ENCODE results near the gene PSMA5. TPM values are rescaled to one million over a fixed set of nuclear protein-coding genes. Genes with fewer than 3 reads are reported as not detected.

PSMA5 gene
- total and polyA plus RNA-seq, 2 of the 4 experiments (the other 2 are of a cell fraction): 75.5 to 107 TPM

- H4K5ac ChIP-seq (ENCODE audit: low read depth, low read length): no peak overlapping the region; the same call in 1 of the 2 replicates
- dilution Hi-C loops (cut with HindIII; ENCODE audit: low sequenced_read_pairs, unreplicated experiment) (no loop called here), intact Hi-C loops (cut with micrococcal nuclease) (no loop called here), in situ Hi-C loops (cut with MboI; ENCODE audit: low sequenced_read_pairs) (no loop called here)
- H3K4me2 ChIP-seq (ENCODE audit: low read depth, low read length): peak overlapping the region; percentile 63
- H2AFZ ChIP-seq (replicated peaks; ENCODE audit: low read length, poor library complexity): no peak overlapping the region
- peaks cover 11 to 69% of the 10 kb centered on the region in 2 experiments for H3K79me1 ChIP-seq (ENCODE audit: low read depth in 1 of 2, low read length in 2 of 2)
- peaks cover 21% of the 10 kb centered on the region for H3K4me1 ChIP-seq (ENCODE audit: control insufficient read depth, insufficient read depth, low read length)
- H3K9me1 ChIP-seq (ENCODE audit: insufficient read depth, low read length): peaks cover 15% of the 10 kb centered on the region
- no peak overlapping the region for H2AK9ac ChIP-seq (replicated peaks; ENCODE audit: low read depth, low read length, poor library complexity)
- DNase-seq: peak; percentile 61
- peak overlapping the region; percentile 76; the same call in 1 of the 2 replicates for H3K23ac ChIP-seq (ENCODE audit: low read depth, low read length)
- peak overlapping the region; percentile 46; the same call in 2 of the 3 replicates for H2BK15ac ChIP-seq (ENCODE audit: low read depth, low read length)
- H3K18ac ChIP-seq (ENCODE audit: low read depth, low read length): peak overlapping the region; percentile 79; the same call in 1 of the 2 replicates
- peak overlapping the region; percentile 59 for H3K56ac ChIP-seq (ENCODE audit: extremely low read depth, insufficient read depth, low read length)
- peak overlapping the region; percentile 80 for H3K14ac ChIP-seq (replicated peaks; ENCODE audit: low read depth, low read length)
- H3K36me3 ChIP-seq (ENCODE audit: control insufficient read depth, insufficient read depth, low read length): no peaks in the 10 kb centered on the region
- H3K9ac ChIP-seq (ENCODE audit: low read depth, low read length): peak overlapping the region; percentile 24; the same call in 1 of the 2 replicates
- ChIA-PET CTCF (interaction anchor here (0.9 to 1.3 kb wide), 3 partner anchors 12 to 19 kb away, joined by 3 to 4 read pairs (median 3); no protein-coding TSS in a partner anchor), POLR2A (ENCODE audit: unreplicated experiment) (no interaction called here)
- H3K9me3 ChIP-seq (ENCODE audit: control insufficient read depth, insufficient read depth, low read length): no peaks in the 10 kb centered on the region
- peak; percentile 3; the same call in 1 of the 2 replicates for ATAC-seq (ENCODE audit: low read depth)
- BruUV-seq (replicated peaks): no TSS peak
- H3K27ac ChIP-seq (ENCODE audit: insufficient read depth, low read length): peak overlapping the region; percentile 63; the same call in 1 of the 2 replicates
- peak overlapping the region; percentile 82 for H2BK5ac ChIP-seq (ENCODE audit: low read depth, low read length, poor library complexity, severe bottlenecking)
- WGBS, 2 experiments (ENCODE audit: extremely low coverage in 2 of 2, insufficient read length in 1 of 2): no CpG with 5 or more reads among the region's 3 CpGs
- H2AK5ac ChIP-seq (ENCODE audit: low read depth, low read length): no peak overlapping the region
- H3K4me3 ChIP-seq (ENCODE audit: insufficient read depth, low read depth, low read length): no peak overlapping the region; the same call in 1 of the 2 replicates
- H4K8ac ChIP-seq (ENCODE audit: low read depth in 2 of 2, low read length in 2 of 2): peak overlapping the region; percentile 39 to 46; a peak in 3 of 4 replicates
- peak overlapping the region; percentile 80 for H2BK120ac ChIP-seq (ENCODE audit: low read depth, low read length)
- no peaks in the 10 kb centered on the region for H3K27me3 ChIP-seq (ENCODE audit: control insufficient read depth, insufficient read depth, low read length)
- TF ChIP-seq CHD1 (IDR thresholded peaks at IDR 0.05; ENCODE audit: low read depth, low read length): no peak
- TF ChIP-seq NFE2L2 (IDR thresholded peaks at IDR 0.05; ENCODE audit: low read depth, low read length): no peak
- TF ChIP-seq CTCF (conservative IDR thresholded peaks at IDR 0.05; ENCODE audit: low read depth, low read length): no peak
- TF ChIP-seq RAD21 (IDR thresholded peaks at IDR 0.05; ENCODE audit: low read length): no peak
- TF ChIP-seq RFX5 (IDR thresholded peaks at IDR 0.05; ENCODE audit: low read depth, low read length): no peak
- no peak for TF ChIP-seq MAZ (IDR thresholded peaks at IDR 0.05; ENCODE audit: borderline replicate concordance, low read depth, low read length)
- TF ChIP-seq RCOR1 (IDR thresholded peaks at IDR 0.05; ENCODE audit: insufficient replicate concordance, low read length): no peak
- no peak for TF ChIP-seq FOS (IDR thresholded peaks at IDR 0.05; ENCODE audit: low read depth, low read length)
- TF ChIP-seq USF2 (IDR thresholded peaks at IDR 0.05; ENCODE audit: low read depth, low read length): no peak
- peaks cover 7% of the 10 kb centered on the region; the same call in 1 of the 2 replicates for H4K20me1 ChIP-seq (ENCODE audit: insufficient read depth, low read length)
- peak overlapping the region; percentile 75; the same call in 1 of the 2 replicates for H2BK20ac ChIP-seq (ENCODE audit: low read depth, low read length)
- H3K4ac ChIP-seq (ENCODE audit: low read depth, low read length): peak overlapping the region; percentile 68; the same call in 1 of the 2 replicates
- H4K91ac ChIP-seq (ENCODE audit: insufficient read depth, low read depth, low read length): peak overlapping the region; percentile 50
Measured at GRCh38 chr1:109391157-109391556, 35.1 kb downstream of the PSMA5 start.
